PC-9 (cell line): ENCODE results near the gene AOAH.

ENCODE experiments used
- EZH2 ChIP-seq: fragments of 200-600 bp; sonication (generic); IDR thresholded peaks from 2 replicates; pipeline ENCODE4 v1.8.0; 2017; ENCODE audit warnings: antibody characterized with exemption, low read depth
- TF ChIP-seq, protein P1 (sequence below): fragments of 200-600 bp; sonication (generic); conservative IDR thresholded peaks from 2 replicates; pipeline ENCODE4 v1.6.1; 2017; ENCODE audit warnings: mixed run types, antibody characterized with exemption, mild to moderate bottlenecking, moderate library complexity

GRCh38 chr7:36707898-36708297 is 16.4 kb downstream of the AOAH start:
- TF ChIP-seq, protein P1, sequence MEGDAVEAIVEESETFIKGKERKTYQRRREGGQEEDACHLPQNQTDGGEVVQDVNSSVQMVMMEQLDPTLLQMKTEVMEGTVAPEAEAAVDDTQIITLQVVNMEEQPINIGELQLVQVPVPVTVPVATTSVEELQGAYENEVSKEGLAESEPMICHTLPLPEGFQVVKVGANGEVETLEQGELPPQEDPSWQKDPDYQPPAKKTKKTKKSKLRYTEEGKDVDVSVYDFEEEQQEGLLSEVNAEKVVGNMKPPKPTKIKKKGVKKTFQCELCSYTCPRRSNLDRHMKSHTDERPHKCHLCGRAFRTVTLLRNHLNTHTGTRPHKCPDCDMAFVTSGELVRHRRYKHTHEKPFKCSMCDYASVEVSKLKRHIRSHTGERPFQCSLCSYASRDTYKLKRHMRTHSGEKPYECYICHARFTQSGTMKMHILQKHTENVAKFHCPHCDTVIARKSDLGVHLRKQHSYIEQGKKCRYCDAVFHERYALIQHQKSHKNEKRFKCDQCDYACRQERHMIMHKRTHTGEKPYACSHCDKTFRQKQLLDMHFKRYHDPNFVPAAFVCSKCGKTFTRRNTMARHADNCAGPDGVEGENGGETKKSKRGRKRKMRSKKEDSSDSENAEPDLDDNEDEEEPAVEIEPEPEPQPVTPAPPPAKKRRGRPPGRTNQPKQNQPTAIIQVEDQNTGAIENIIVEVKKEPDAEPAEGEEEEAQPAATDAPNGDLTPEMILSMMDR, result no peak
- TF ChIP-seq EZH2, result no peak
